HG03457 (cell line): ENCODE measurements around the gene RPL27.
"Not testable (repeated sequence)": the region's sequence is repeated elsewhere in the genome, so short reads cannot be mapped to it uniquely, and the experiment has no call there.

Source experiments
- ATAC-seq: cut with Tn5 transposase; IDR thresholded peaks from one replicate; pipeline ENCODE4 v1.9.1; 2021; ENCODE audit warnings: moderate number of reproducible peaks; ENCODE audit not compliant: unreplicated experiment

Gene RPL27

GRCh38 chr17:42997984-42998938 is at the start of gene RPL27:
RPL27 (plus strand) TSS chr17:42998419; CDS start chr17:42998751, 332 bp downstream.
- peak; percentile 83 for ATAC-seq

GRCh38 chr17:42950044-42950783 is 48.0 kb upstream of the RPL27 start:
- no peak for ATAC-seq

GRCh38 chr17:42953669-42954068 is 44.5 kb upstream of the RPL27 start:
- no peak for ATAC-seq

GRCh38 chr17:42964161-42964932 is 33.9 kb upstream of the RPL27 start, which contains the start of gene AARSD1:
AARSD1 (minus strand) TSS chr17:42964454; CDS start chr17:42964440, 14 bp downstream.
- peak; percentile 53 for ATAC-seq

GRCh38 chr17:42967925-42968324 is 30.3 kb upstream of the RPL27 start:
- ATAC-seq: no peak

- no peak for ATAC-seq
These were observed 29.1 kb upstream of the RPL27 start for GRCh38 chr17:42969001-42969581.

- no peak for ATAC-seq
These were observed 26.6 kb upstream of the RPL27 start for GRCh38 chr17:42971589-42971988.

- ATAC-seq: not testable (repeated sequence)
These were observed 24.9 kb upstream of the RPL27 start for GRCh38 chr17:42973323-42973722.

- no peak for ATAC-seq
These were observed 23.0 kb upstream of the RPL27 start for GRCh38 chr17:42975265-42975664.

GRCh38 chr17:42975701-42976100 is 22.5 kb upstream of the RPL27 start:
- not testable (repeated sequence) for ATAC-seq

GRCh38 chr17:42979511-42980273 is 18.5 kb upstream of the RPL27 start, which contains the start of gene PTGES3L:
PTGES3L (minus strand) TSS chr17:42980080; CDS start chr17:42980053, 27 bp downstream.
- ATAC-seq: no peak

GRCh38 chr17:42980274-42980765 is 17.9 kb upstream of the RPL27 start, which contains the start of gene RUNDC1:
RUNDC1 (plus strand) TSS chr17:42980565; CDS start chr17:42980577, 12 bp downstream.
- peak; percentile 40 for ATAC-seq

- peak; percentile 24 for ATAC-seq
These were observed 17.3 kb upstream of the RPL27 start for GRCh38 chr17:42980766-42981397.

GRCh38 chr17:42982266-42982665 is 16.0 kb upstream of the RPL27 start:
- no peak for ATAC-seq

GRCh38 chr17:42985225-42985624 is 13.0 kb upstream of the RPL27 start:
- ATAC-seq: no peak

GRCh38 chr17:42989141-42989540 is 9.1 kb upstream of the RPL27 start:
- ATAC-seq: no peak

GRCh38 chr17:42989726-42990652 is 8.2 kb upstream of the RPL27 start:
- ATAC-seq: no peak

- ATAC-seq: no peak
These were observed 6.7 kb upstream of the RPL27 start for GRCh38 chr17:42991471-42991870.
